OCI-LY7 (cell line): Measurements from ENCODE around the gene CRYM. TPM values are rescaled to one million over a fixed set of nuclear protein-coding genes. Genes with fewer than 3 reads are reported as not detected.

Experiments
- BruUV-seq: library from RNA; stranded (reverse); fragments of 400-500 nt; replicated peaks from 2 replicates; lab custom pipeline; 2021; lab: Mats Ljungman, UMichigan
- CTCF ChIA-PET: fragments of 300-600 bp; sonication (Branson Sonifier 250); formaldehyde crosslinking; loops from one replicate; lab custom pipeline; 2022; ENCODE audit warnings: antibody characterized with exemption; ENCODE audit not compliant: unreplicated experiment; lab: Charles Lee
- POLR2A ChIA-PET: fragments of 300-600 bp; sonication (Branson Sonifier 250); formaldehyde crosslinking; loops from one replicate; lab custom pipeline; 2022; ENCODE audit warnings: antibody characterized with exemption; lab: Charles Lee
- DNase-seq: peaks from one replicate; pipeline ENCODE4 v3.0.0-alpha.2; 2015; ENCODE audit warnings: low spot score
- H2AFZ ChIP-seq: fragments of 200-600 bp; sonication (generic), shearing (Covaris generic); 2 replicates; pipeline ENCODE4 v1.6.1; 2014; ENCODE audit warnings: mild to moderate bottlenecking, antibody characterized with exemption, low read length, moderate library complexity
- H3K27ac ChIP-seq: fragments of 200-600 bp; sonication (generic); 2 replicates; pipeline ENCODE4 v1.5.1; 2014; ENCODE audit warnings: mixed run types, low read depth, mild to moderate bottlenecking, moderate library complexity, low read length, inconsistent platforms; ENCODE audit not compliant: poor library complexity, severe bottlenecking
- H3K36me3 ChIP-seq: fragments of 200-600 bp; sonication (generic); 2 replicates; pipeline ENCODE4 v1.6.1; 2014; ENCODE audit warnings: mild to moderate bottlenecking, antibody characterized with exemption, low read length, moderate library complexity, mixed read lengths; ENCODE audit not compliant: insufficient read depth
- H3K4me1 ChIP-seq: fragments of 200-600 bp; sonication (generic); 2 replicates; pipeline ENCODE4 v1.5.1; 2014; ENCODE audit warnings: mild to moderate bottlenecking, low read length; ENCODE audit not compliant: insufficient read depth, poor library complexity, severe bottlenecking
- H3K4me2 ChIP-seq: fragments of 200-600 bp; sonication (generic); 2 replicates; pipeline ENCODE4 v1.6.1; 2014; ENCODE audit warnings: mild to moderate bottlenecking, low read length
- H3K4me3 ChIP-seq: fragments of 200-600 bp; sonication (generic); 2 replicates; pipeline ENCODE4 v1.5.1; 2014; ENCODE audit warnings: mild to moderate bottlenecking, low read depth, low read length; ENCODE audit not compliant: poor library complexity, severe bottlenecking
- H3K79me2 ChIP-seq: fragments of 200-600 bp; sonication (generic); 2 replicates; pipeline ENCODE4 v1.6.1; 2016; ENCODE audit warnings: low read depth, mild to moderate bottlenecking, low read length, moderate library complexity, mixed read lengths; ENCODE audit not compliant: insufficient read depth
- H3K9me2 ChIP-seq: fragments of 200-600 bp; sonication (generic); 2 replicates; pipeline ENCODE4 v1.6.1; 2016; ENCODE audit warnings: mild to moderate bottlenecking, low read length, mixed read lengths; ENCODE audit not compliant: insufficient read depth
- H3K9me3 ChIP-seq: fragments of 200-600 bp; sonication (generic); 2 replicates; pipeline ENCODE4 v1.6.1; 2014; ENCODE audit warnings: mild to moderate bottlenecking, mixed run types, low read length, mixed read lengths
- H4K20me1 ChIP-seq: fragments of 200-600 bp; sonication (generic); 2 replicates; pipeline ENCODE4 v1.6.1; 2014; ENCODE audit warnings: mild to moderate bottlenecking, antibody characterized with exemption, low read length, moderate library complexity, mixed read lengths; ENCODE audit not compliant: insufficient read depth
- CTCF ChIP-seq: fragments of 200-600 bp; sonication (generic); conservative IDR thresholded peaks from 2 replicates; pipeline ENCODE4 v1.5.1; 2014; ENCODE audit warnings: mild to moderate bottlenecking, antibody characterized with exemption, low read length, moderate library complexity, mixed read lengths
- EZH2phosphoT487 ChIP-seq: fragments of 200-600 bp; sonication (generic); IDR thresholded peaks from 2 replicates; pipeline ENCODE4 v1.6.1; 2018; ENCODE audit warnings: low read depth, borderline replicate concordance, mild to moderate bottlenecking, mixed run types, antibody characterized with exemption, low read length, moderate library complexity, mixed read lengths
- intact Hi-C: fragments of 100-400 bp; cut with micrococcal nuclease; formaldehyde crosslinking; loops from one replicate; pipeline ENCODE4 v1.10.0; 2022; ENCODE audit not compliant: unreplicated experiment
- total RNA-seq, 2 experiments: library from RNA; depleted of rRNA in 1 of 2; stranded (reverse); fragments of >200 nt in 1 of 2; shearing (Covaris generic) in 1 of 2; gene quantifications; 2 replicates each; pipeline ENCODE4 v1.2.3, GENCODE V29; 2014 to 2022

Gene CRYM
- total RNA-seq, 2 experiments from 2014 or later = 0.23 to 0.28 TPM

- peak overlapping the region; percentile 83 for H3K4me2 ChIP-seq
- intact Hi-C loops = loop anchor here (10.0 kb wide), 1 partner anchor 252 kb away; no protein-coding TSS in a partner anchor
- H3K4me1 ChIP-seq = peaks cover 25% of the 10 kb centered on the region
- TF ChIP-seq EZH2phosphoT487 (no peak), CTCF (no peak)
- H3K9me2 ChIP-seq = no peaks in the 10 kb centered on the region
- POLR2A ChIA-PET = interaction anchor here (0.6 to 1.7 kb wide), 3 partner anchors 13 to 897 kb away, joined by 3 to 4 read pairs (median 3); no protein-coding TSS in a partner anchor
- no peaks in the 10 kb centered on the region for H3K9me3 ChIP-seq
- BruUV-seq = TSS peak; percentile 20
- DNase-seq = peak; percentile 24
- no peaks in the 10 kb centered on the region; the same call in 1 of the 2 replicates for H3K36me3 ChIP-seq
- CTCF ChIA-PET = no interaction called here
- peak overlapping the region; percentile 9; the same call in 1 of the 2 replicates for H2AFZ ChIP-seq
- H3K27ac ChIP-seq = peak overlapping the region; percentile 69
- H3K79me2 ChIP-seq = peaks cover 21% of the 10 kb centered on the region; the same call in 1 of the 2 replicates
- no peaks in the 10 kb centered on the region for H4K20me1 ChIP-seq
- H3K4me3 ChIP-seq = peak overlapping the region; percentile 81
Measured at GRCh38 chr16:21302898-21303528, 24.9 kb upstream of the CRYM start.

- no peak for TF ChIP-seq EZH2phosphoT487
- no peak for TF ChIP-seq CTCF
- H4K20me1 ChIP-seq = no peaks in the 10 kb centered on the region
- H3K9me3 ChIP-seq = no peaks in the 10 kb centered on the region
- H2AFZ ChIP-seq = peak overlapping the region; percentile 95; the same call in 1 of the 2 replicates
- ChIA-PET POLR2A (interaction anchor here (0.7 to 1.7 kb wide), 2 partner anchors 13 to 19 kb away, joined by 3 to 4 read pairs; no protein-coding TSS in a partner anchor), CTCF (no interaction called here)
- DNase-seq = peak; percentile 15
- peak overlapping the region; percentile 83 for H3K4me2 ChIP-seq
- intact Hi-C loops = loop anchor here (10.0 kb wide), 1 partner anchor 252 kb away; no protein-coding TSS in a partner anchor
- peaks cover 21% of the 10 kb centered on the region; the same call in 1 of the 2 replicates for H3K79me2 ChIP-seq
- H3K9me2 ChIP-seq = no peaks in the 10 kb centered on the region
- no peaks in the 10 kb centered on the region for H3K36me3 ChIP-seq
- peak overlapping the region; percentile 81 for H3K4me3 ChIP-seq
- BruUV-seq = no TSS peak
- peak overlapping the region; percentile 69 for H3K27ac ChIP-seq
- H3K4me1 ChIP-seq = peaks cover 25% of the 10 kb centered on the region
Measured at GRCh38 chr16:21302454-21302853, 24.4 kb upstream of the CRYM start.
